Measurements from ENCODE around the gene SPAM1. TPM values are rescaled to one million over a fixed set of nuclear protein-coding genes. Genes with fewer than 3 reads are reported as not detected.
"Not testable (repeated sequence)": the region's sequence is repeated elsewhere in the genome, so short reads cannot be mapped to it uniquely, and the experiment has no call there.

Gene SPAM1
- total RNA-seq, 1 experiment from 2014 or later = not detected

- in situ Hi-C loops (cut with HindIII; ENCODE audit: low pct_unique_long_range_greater_than_20kb, low sequenced_read_pairs) = no loop called here
- DNase-seq (ENCODE audit: low read depth, low spot score) = no peak
Observed at GRCh38 chr7:123996327-123996625, 71.2 kb downstream of the SPAM1 start.

DNA sequence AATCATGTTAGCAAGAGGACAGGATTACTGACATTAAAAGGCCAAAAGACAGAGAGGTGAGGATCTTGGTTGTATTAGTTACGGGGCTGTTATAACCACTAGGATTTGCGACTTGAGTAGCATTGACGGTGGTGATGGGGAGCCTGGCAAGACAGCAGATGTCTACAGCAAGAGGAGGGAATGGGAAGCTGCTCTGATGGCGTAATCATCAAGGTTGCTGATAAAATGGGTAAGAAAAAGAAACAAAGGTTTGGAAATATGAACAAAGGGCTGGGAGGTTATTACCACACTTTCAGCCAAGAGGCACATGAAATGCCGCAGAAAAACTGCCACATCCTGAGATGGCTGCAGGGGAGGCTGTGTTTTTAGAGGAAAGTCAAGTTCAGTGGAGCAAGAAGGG lies 73.9 kb downstream of the SPAM1 start:
- in situ Hi-C loops (cut with HindIII; ENCODE audit: low pct_unique_long_range_greater_than_20kb, low sequenced_read_pairs) = no loop called here
- no peak for DNase-seq (ENCODE audit: low read depth, low spot score)

DNA sequence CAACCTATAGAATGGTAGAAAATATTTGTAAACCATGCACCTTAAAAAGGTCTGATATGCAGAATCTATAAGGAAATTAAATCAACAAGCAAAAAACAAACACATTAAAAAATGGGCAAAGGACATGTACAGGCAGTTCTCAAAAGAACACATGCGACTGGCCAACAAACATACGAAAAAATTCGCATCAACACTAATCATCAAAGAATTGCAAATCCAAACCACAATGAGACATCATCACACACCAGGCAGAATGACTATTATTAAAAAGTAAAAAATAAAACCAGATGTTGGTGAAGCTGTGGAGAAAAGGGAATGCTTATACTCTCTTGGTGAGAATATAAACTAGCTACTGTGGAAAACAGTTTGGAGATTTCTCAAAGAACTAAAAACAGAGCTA lies 74.7 kb downstream of the SPAM1 start:
- no peak for DNase-seq (ENCODE audit: low read depth, low spot score)
- in situ Hi-C loops (cut with HindIII; ENCODE audit: low pct_unique_long_range_greater_than_20kb, low sequenced_read_pairs) = no loop called here

- in situ Hi-C loops (cut with HindIII; ENCODE audit: low pct_unique_long_range_greater_than_20kb, low sequenced_read_pairs); DNase-seq (ENCODE audit: low read depth, low spot score): not testable (repeated sequence)
Observed at GRCh38 chr7:124008296-124008695, 83.3 kb downstream of the SPAM1 start.

DNA sequence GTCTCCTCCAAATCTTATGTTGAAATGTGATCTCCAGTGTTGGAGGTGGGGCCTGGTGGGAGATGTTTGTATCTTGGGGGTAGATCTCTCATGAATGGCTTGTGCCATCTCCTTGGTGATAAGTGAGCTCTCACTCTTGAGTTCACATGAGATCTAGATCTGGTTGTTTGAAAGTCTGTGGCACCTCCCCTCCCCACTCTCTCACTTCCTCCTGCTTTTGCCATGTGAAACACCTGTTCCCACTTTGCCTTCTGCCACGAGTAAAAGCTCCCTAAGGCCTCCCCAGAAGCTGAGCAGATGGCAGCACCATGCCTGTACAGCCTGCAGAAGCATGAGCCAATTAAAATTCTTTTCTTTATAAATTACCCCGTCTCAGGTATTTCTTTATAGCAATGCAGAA lies 84.3 kb downstream of the SPAM1 start:
- DNase-seq (ENCODE audit: low read depth, low spot score) = no peak
- in situ Hi-C loops (cut with HindIII; ENCODE audit: low pct_unique_long_range_greater_than_20kb, low sequenced_read_pairs) = no loop called here

Other genes starting within 250 kb of the SPAM1 start
- 32.1 and 32.2 TPM in 2 replicates for gene WASL, start 176.2 kb upstream of the SPAM1 start, total RNA-seq (2014; rRNA removed; shearing (Covaris generic))
- not detected in 2 replicates for gene HYAL4, start 80.1 kb upstream of the SPAM1 start, total RNA-seq (2014; rRNA removed; shearing (Covaris generic))
- gene TMEM229A, start 107.8 kb downstream of the SPAM1 start, total RNA-seq (2014; rRNA removed; shearing (Covaris generic)) = 0.88 and 1.5 TPM in 2 replicates